Thoracic aorta (tissue), 2 donors: Measurements from ENCODE around the gene TRABD2A. TPM values are rescaled to one million over a fixed set of nuclear protein-coding genes. Genes with fewer than 3 reads are reported as not detected.

ENCODE experiments used
- ATAC-seq: fragments of 150-250 bp; one replicate; pipeline ENCODE4 v1.8.0; 2017; ENCODE audit warnings: low read depth; ENCODE audit not compliant: insufficient number of reproducible peaks, low FRiP score
- DNase-seq: peaks from one replicate; pipeline ENCODE4 v3.0.0-alpha.2; 2020; ENCODE audit warnings: low spot score
- H3K27ac ChIP-seq, 2 donors: fragments of 200-600 bp; sonication (generic); 1 replicate in 1 of 2; 2 replicates in 1 of 2; pipeline ENCODE4 v1.5.1; 2016; ENCODE audit warnings: mild to moderate bottlenecking in 2 of 2, moderate library complexity in 2 of 2
- H3K27me3 ChIP-seq: fragments of 200-600 bp; sonication (generic); replicated peaks from 2 replicates; pipeline ENCODE4 v1.6.0; 2016; ENCODE audit warnings: mild to moderate bottlenecking; ENCODE audit not compliant: insufficient read depth
- H3K36me3 ChIP-seq: fragments of 200-600 bp; sonication (generic); one replicate; pipeline ENCODE4 v1.5.1; 2016
- H3K4me1 ChIP-seq, 2 donors: fragments of 200-600 bp; sonication (generic); 1 replicate in 1 of 2; 2 replicates in 1 of 2; pipeline versions ENCODE4 v1.5.1 to v1.6.0; 2016; ENCODE audit warnings: low read depth in 2 of 2, mild to moderate bottlenecking in 1 of 2; ENCODE audit not compliant: control insufficient read depth in 1 of 2
- H3K4me3 ChIP-seq: fragments of 200-600 bp; sonication (generic); 2 replicates; pipeline ENCODE4 v1.5.1; 2016; ENCODE audit warnings: mild to moderate bottlenecking
- H3K9me3 ChIP-seq: fragments of 200-600 bp; sonication (generic); 2 replicates; pipeline ENCODE4 v1.5.1; 2016
- total RNA-seq, 2 donors: library from RNA; depleted of rRNA; stranded (reverse); fragments of >200 nt; gene quantifications; one replicate each; pipeline versions ENCODE4 v1.1.0 to v1.2.3, GENCODE V29; 2016
- TF ChIP-seq, protein P1 (sequence below): fragments of 200-600 bp; sonication (generic); IDR thresholded peaks from one replicate; pipeline ENCODE4 v1.5.1; 2019; ENCODE audit warnings: antibody characterized with exemption

TRABD2A gene
- total RNA-seq, 2 donors from 2014 or later, result 0.54 to 1.8 TPM

DNA sequence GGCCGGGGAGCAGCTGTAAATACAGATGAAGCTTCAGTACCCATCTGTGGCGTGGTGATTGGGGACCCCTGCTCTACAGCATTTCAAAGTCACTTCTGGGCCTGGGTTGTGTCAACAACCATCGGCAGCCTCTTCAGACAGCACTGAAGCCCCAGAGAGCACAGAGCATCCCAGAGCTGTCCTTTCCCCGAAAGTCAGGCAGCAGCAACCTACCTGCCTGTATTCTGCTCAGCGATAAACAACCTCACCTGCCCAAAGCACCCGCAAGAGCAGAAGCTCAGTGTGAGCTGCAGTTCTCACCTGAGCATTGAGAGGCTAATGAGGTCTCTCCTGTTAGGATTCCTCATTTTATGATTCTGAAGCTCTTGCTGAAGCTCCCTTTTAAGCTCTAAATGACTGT, 19.3 kb downstream of the TRABD2A start:
- ATAC-seq (no peak), DNase-seq (no peak)
- Histone ChIP-seq H3K9me3 (no peaks in the 10 kb centered on the region), H3K27me3 (no peaks in the 10 kb centered on the region), H3K4me3 (no peak overlapping the region), H3K27ac (no peak overlapping the region), H3K36me3 (no peaks in the 10 kb centered on the region), H3K4me1 (no peaks in the 10 kb centered on the region)
- TF ChIP-seq, protein P1, sequence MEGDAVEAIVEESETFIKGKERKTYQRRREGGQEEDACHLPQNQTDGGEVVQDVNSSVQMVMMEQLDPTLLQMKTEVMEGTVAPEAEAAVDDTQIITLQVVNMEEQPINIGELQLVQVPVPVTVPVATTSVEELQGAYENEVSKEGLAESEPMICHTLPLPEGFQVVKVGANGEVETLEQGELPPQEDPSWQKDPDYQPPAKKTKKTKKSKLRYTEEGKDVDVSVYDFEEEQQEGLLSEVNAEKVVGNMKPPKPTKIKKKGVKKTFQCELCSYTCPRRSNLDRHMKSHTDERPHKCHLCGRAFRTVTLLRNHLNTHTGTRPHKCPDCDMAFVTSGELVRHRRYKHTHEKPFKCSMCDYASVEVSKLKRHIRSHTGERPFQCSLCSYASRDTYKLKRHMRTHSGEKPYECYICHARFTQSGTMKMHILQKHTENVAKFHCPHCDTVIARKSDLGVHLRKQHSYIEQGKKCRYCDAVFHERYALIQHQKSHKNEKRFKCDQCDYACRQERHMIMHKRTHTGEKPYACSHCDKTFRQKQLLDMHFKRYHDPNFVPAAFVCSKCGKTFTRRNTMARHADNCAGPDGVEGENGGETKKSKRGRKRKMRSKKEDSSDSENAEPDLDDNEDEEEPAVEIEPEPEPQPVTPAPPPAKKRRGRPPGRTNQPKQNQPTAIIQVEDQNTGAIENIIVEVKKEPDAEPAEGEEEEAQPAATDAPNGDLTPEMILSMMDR, result no peak

DNA sequence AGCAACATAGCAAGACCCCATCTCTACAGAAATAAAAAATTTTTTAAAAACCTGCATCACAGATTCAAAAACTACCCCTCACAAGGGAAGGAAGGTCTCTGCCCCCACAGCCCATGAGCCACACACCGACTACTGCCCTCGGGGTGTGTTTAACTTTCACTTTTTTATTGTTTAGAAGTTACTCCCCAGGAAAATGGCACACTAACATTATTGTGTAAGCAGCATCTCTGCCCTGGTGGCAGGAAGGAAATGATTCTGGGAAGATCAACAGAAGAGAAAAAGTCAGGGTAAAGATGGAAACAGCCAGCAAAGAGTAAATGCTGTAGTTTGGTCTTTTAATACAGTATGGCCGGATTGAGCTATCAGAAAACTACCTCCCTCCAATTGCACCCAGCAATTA, 21.9 kb downstream of the TRABD2A start:
- Histone ChIP-seq H3K4me1 (no peaks in the 10 kb centered on the region), H3K4me3 (no peak overlapping the region), H3K27me3 (no peaks in the 10 kb centered on the region), H3K36me3 (no peaks in the 10 kb centered on the region), H3K27ac (no peak overlapping the region), H3K9me3 (no peaks in the 10 kb centered on the region)
- TF ChIP-seq, protein P1, result no peak
- ATAC-seq (no peak), DNase-seq (no peak)

DNA sequence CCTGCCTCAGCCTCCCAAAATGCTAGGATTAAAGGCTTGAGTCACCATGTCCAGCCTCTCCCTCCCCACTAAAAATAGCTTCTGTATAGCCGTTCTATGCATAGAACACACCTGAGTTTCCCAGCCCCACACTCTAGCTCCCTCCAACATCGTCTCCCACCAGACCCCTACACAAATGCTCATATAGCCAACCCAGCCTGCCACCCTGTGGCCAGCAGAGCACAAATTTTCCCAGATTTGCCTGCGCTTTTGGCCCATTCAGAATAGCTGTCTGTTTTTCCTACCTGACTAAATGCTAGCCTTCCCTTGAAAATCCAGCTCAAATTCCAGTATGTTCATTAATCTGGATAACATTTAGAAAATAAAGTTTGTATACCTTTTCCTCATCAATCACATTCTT, 22.8 kb downstream of the TRABD2A start:
- no peak for ATAC-seq
- TF ChIP-seq, protein P1, result no peak
- Histone ChIP-seq H3K36me3 (no peaks in the 10 kb centered on the region), H3K27ac (no peak overlapping the region), H3K27me3 (no peaks in the 10 kb centered on the region), H3K4me3 (no peak overlapping the region), H3K9me3 (no peaks in the 10 kb centered on the region), H3K4me1 (no peaks in the 10 kb centered on the region)
- no peak for DNase-seq

DNA sequence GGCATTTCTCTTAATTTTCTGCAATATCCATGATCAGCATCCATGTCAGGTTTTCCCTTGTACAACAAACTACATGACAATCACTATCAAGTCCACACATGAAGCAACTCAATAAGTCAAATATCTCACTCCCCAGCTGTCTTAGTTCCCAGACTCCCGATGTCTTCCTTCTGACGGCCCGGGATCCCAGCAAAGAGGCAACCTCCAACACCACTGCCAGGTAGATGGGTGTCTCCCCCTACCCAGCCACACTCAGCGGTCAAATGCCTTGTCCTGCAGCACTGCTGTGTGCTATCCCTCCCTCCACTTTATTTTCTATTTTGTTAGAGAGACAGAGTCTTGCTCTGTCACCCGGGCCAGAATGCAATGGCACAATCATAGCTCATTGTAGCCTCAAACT, 23.3 kb downstream of the TRABD2A start:
- no peaks in the 10 kb centered on the region for H3K36me3 ChIP-seq
- H3K27ac ChIP-seq, result no peak overlapping the region
- no peaks in the 10 kb centered on the region for H3K9me3 ChIP-seq
- ATAC-seq, result no peak
- no peaks in the 10 kb centered on the region for H3K4me1 ChIP-seq
- no peaks in the 10 kb centered on the region for H3K27me3 ChIP-seq
- no peak overlapping the region for H3K4me3 ChIP-seq
- TF ChIP-seq, protein P1, result no peak
- DNase-seq, result no peak

DNA sequence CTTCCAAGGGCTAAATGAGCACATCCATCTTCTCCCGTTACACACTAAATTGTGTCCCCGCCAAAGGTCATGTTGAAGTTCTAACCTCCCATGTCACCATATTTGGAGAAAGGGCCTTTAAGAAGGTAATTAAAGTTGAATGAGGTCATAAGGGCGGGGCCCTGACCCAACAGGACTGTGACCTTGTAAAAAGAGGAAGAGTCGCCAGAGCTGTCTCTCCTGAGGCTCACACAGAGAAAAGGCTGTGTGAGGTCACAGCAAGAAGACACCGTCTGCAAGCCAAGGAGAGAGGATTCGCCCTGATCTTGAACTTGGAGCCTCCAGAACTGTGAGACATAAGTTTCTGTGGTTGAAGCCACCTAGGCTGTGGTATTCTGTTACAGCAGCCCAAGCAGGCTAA, 24.1 kb downstream of the TRABD2A start:
- H3K27me3 ChIP-seq, result no peaks in the 10 kb centered on the region
- H3K36me3 ChIP-seq, result no peaks in the 10 kb centered on the region
- no peak for DNase-seq
- no peak overlapping the region for H3K27ac ChIP-seq
- H3K4me1 ChIP-seq, result no peaks in the 10 kb centered on the region
- no peak overlapping the region for H3K4me3 ChIP-seq
- no peak for ATAC-seq
- no peaks in the 10 kb centered on the region for H3K9me3 ChIP-seq
- TF ChIP-seq, protein P1, result no peak
